DOHH2 (cell line): Measurements from ENCODE around the gene MTCH1.

Source experiments
- EZH2phosphoT487 ChIP-seq: fragments of 200-600 bp; sonication (generic); IDR thresholded peaks from 2 replicates; pipeline ENCODE4 v1.6.1; 2017; ENCODE audit warnings: borderline replicate concordance, mild to moderate bottlenecking, antibody characterized with exemption, low read length, moderate library complexity, mixed read lengths
- TF ChIP-seq, protein P1 (sequence below): fragments of 200-600 bp; sonication (generic); IDR thresholded peaks from one replicate; pipeline ENCODE4 v1.5.1; 2014; ENCODE audit warnings: antibody characterized with exemption, mild to moderate bottlenecking, low read depth, low read length; ENCODE audit not compliant: poor library complexity, severe bottlenecking

DNA sequence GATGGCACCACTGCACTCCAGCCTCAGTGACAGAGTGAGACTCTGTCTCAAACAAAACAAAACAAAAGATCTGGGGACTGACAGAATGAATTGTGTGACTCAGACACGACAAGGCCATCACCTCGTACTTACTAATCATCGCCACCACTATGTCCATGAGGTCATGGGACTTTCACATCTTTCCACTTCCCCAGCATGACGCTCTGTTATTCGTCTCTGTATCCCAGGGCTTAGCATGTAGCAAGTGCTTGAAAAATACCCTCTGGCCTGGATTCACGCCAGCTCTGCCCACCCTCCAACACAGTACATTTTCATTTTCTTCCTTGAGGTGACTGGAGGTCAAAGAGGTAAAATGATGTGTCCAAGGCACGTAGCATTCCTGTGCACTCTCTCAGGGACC, 47.3 kb upstream of the MTCH1 start:
- TF ChIP-seq, protein P1, sequence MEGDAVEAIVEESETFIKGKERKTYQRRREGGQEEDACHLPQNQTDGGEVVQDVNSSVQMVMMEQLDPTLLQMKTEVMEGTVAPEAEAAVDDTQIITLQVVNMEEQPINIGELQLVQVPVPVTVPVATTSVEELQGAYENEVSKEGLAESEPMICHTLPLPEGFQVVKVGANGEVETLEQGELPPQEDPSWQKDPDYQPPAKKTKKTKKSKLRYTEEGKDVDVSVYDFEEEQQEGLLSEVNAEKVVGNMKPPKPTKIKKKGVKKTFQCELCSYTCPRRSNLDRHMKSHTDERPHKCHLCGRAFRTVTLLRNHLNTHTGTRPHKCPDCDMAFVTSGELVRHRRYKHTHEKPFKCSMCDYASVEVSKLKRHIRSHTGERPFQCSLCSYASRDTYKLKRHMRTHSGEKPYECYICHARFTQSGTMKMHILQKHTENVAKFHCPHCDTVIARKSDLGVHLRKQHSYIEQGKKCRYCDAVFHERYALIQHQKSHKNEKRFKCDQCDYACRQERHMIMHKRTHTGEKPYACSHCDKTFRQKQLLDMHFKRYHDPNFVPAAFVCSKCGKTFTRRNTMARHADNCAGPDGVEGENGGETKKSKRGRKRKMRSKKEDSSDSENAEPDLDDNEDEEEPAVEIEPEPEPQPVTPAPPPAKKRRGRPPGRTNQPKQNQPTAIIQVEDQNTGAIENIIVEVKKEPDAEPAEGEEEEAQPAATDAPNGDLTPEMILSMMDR: no peak
- TF ChIP-seq EZH2phosphoT487: no peak
